Neural cell (in vitro differentiated cells): ENCODE data around the gene FCHSD2. TPM values are rescaled to one million over a fixed set of nuclear protein-coding genes. Genes with fewer than 3 reads are reported as not detected.
A peak's percentile ranks its signal among the peaks of the same experiment; 100 is the strongest.

Source experiments
- H2AFZ ChIP-seq: fragments of 200-600, 300-800 bp; sonication (generic), shearing (Covaris generic); 2 replicates; pipeline ENCODE4 v1.6.0; 2014; ENCODE audit warnings: low read depth, mild to moderate bottlenecking, antibody characterized with exemption, low read length, moderate library complexity
- H3F3A ChIP-seq: fragments of 200-600 bp; shearing (Covaris generic); 2 replicates; pipeline ENCODE4 v1.6.1; 2016; ENCODE audit warnings: mild to moderate bottlenecking, moderate library complexity, mixed read lengths, antibody characterized with exemption, low read length; ENCODE audit not compliant: insufficient read depth, poor library complexity, severe bottlenecking
- H3K27ac ChIP-seq: fragments of 200-600, 300-800 bp; sonication (generic), shearing (Covaris generic); 2 replicates; pipeline ENCODE4 v1.5.1; 2014; ENCODE audit warnings: mild to moderate bottlenecking, low read length, moderate library complexity
- H3K27me3 ChIP-seq: fragments of 300-800, 200-600 bp; sonication (generic), shearing (Covaris generic); 2 replicates; pipeline ENCODE4 v1.6.0; 2014; ENCODE audit warnings: mild to moderate bottlenecking, low read depth, low read length, moderate library complexity; ENCODE audit not compliant: insufficient read depth
- H3K36me3 ChIP-seq: fragments of 300-800, 200-600 bp; sonication (generic), shearing (Covaris generic); 2 replicates; pipeline ENCODE4 v1.5.1; 2014; ENCODE audit warnings: mild to moderate bottlenecking, antibody characterized with exemption, low read length, moderate library complexity; ENCODE audit not compliant: insufficient read depth
- H3K4me2 ChIP-seq: fragments of 300-800, 200-600 bp; sonication (generic), shearing (Covaris generic); 2 replicates; pipeline ENCODE4 v1.6.0; 2014; ENCODE audit warnings: mild to moderate bottlenecking, low read length
- H3K4me3 ChIP-seq: fragments of 300-800, 200-600 bp; sonication (generic), shearing (Covaris generic); 2 replicates; pipeline ENCODE4 v1.5.1; 2014; ENCODE audit warnings: mild to moderate bottlenecking, low read length, moderate library complexity
- H3K79me2 ChIP-seq: fragments of 200-600 bp; shearing (Covaris generic); replicated peaks from 2 replicates; pipeline ENCODE4 v1.6.0; 2014; ENCODE audit warnings: mild to moderate bottlenecking, low read length, moderate library complexity; ENCODE audit not compliant: insufficient read depth
- H3K9ac ChIP-seq: fragments of 300-800, 200-600 bp; sonication (generic), shearing (Covaris generic); 2 replicates; pipeline ENCODE4 v1.6.1; 2016; ENCODE audit warnings: mild to moderate bottlenecking, low read length, mixed read lengths
- H3K9me2 ChIP-seq: fragments of 200-600 bp; shearing (Covaris generic); 2 replicates; pipeline ENCODE4 v1.6.1; 2016; ENCODE audit warnings: mild to moderate bottlenecking, low read length, mixed read lengths; ENCODE audit not compliant: insufficient read depth
- H3K9me3 ChIP-seq: fragments of 200-600, 300-800 bp; sonication (generic), shearing (Covaris generic); 2 replicates; pipeline ENCODE4 v1.6.1; 2016; ENCODE audit warnings: mild to moderate bottlenecking, mixed run types, low read length, moderate library complexity, mixed read lengths
- H4K20me1 ChIP-seq: fragments of 200-600 bp; shearing (Covaris generic); 2 replicates; pipeline ENCODE4 v1.6.1; 2016; ENCODE audit warnings: mild to moderate bottlenecking, mixed run types; ENCODE audit not compliant: insufficient read depth
- EP300 ChIP-seq: fragments of 450-650 bp; conservative IDR thresholded peaks from 2 replicates; pipeline ENCODE4 v1.6.1; 2014; ENCODE audit warnings: antibody characterized with exemption, mild to moderate bottlenecking, moderate library complexity; ENCODE audit not compliant: poor library complexity, severe bottlenecking
- EZH2 ChIP-seq: fragments of 200-600, 300-800 bp; shearing (Covaris generic), sonication (generic); IDR thresholded peaks from 2 replicates; pipeline ENCODE4 v1.6.1; 2014; ENCODE audit warnings: antibody characterized with exemption, low read length, borderline replicate concordance, mild to moderate bottlenecking; ENCODE audit not compliant: insufficient read depth, poor library complexity, severe bottlenecking
- POLR2AphosphoS5 ChIP-seq: IDR thresholded peaks from 2 replicates; pipeline ENCODE4 v1.6.1; 2012
- RAD21 ChIP-seq: fragments of 450-650 bp; conservative IDR thresholded peaks from 2 replicates; pipeline ENCODE4 v1.6.1; 2014; ENCODE audit warnings: antibody characterized with exemption, mild to moderate bottlenecking, moderate library complexity
- SMC3 ChIP-seq: fragments of 450-650 bp; conservative IDR thresholded peaks from 2 replicates; pipeline ENCODE4 v1.6.1; 2014; ENCODE audit warnings: antibody characterized with exemption, mild to moderate bottlenecking, moderate library complexity; ENCODE audit not compliant: poor library complexity
- TAF1 ChIP-seq: IDR thresholded peaks from 2 replicates; pipeline ENCODE4 v1.6.1; 2012; ENCODE audit warnings: low read depth
- polyA minus RNA-seq: library from RNA; depleted of rRNA, polyadenylated mRNA; stranded (reverse); fragments of >200 nt; gene quantifications from 2 replicates; pipeline ENCODE4 v1.2.3, GENCODE V29; 2014
- polyA plus RNA-seq: library from polyadenylated mRNA; depleted of rRNA; stranded (reverse); fragments of >200 nt; gene quantifications from 2 replicates; pipeline ENCODE4 v1.2.3, GENCODE V29; 2014
- TF ChIP-seq, protein P1 (sequence below): fragments of 450-650 bp; IDR thresholded peaks from 2 replicates; pipeline ENCODE4 v1.5.1; 2014; ENCODE audit warnings: antibody characterized with exemption, mild to moderate bottlenecking, moderate library complexity; ENCODE audit not compliant: poor library complexity, severe bottlenecking
- TF ChIP-seq, protein P2 (sequence below): IDR thresholded peaks from 2 replicates; pipeline ENCODE4 v1.6.1; 2012; ENCODE audit warnings: borderline replicate concordance

FCHSD2 gene
- 40.8 and 44.0 TPM in 2 replicates for polyA plus RNA-seq
- polyA minus RNA-seq = 47.7 and 53.1 TPM in 2 replicates

DNA sequence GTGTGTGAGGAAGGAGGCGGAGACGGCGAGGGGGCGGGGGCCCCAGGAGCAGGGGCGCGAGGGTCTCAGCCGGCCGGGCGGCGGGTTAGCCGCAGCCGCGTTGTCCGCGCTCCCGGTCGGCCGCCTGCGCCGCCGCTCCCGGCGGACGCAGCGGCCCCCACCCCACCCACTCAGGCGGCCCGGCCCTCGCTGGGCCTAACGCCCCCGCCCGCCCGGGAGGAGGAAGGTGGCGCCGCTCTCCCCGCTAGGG is at the start of gene FCHSD2:
FCHSD2 (minus strand) TSS at position 191 of the 250 bp plus-strand sequence. CDS start 441 bp downstream, outside the sequence.
- Histone ChIP-seq H3K79me2 (peaks cover 43% of the 10 kb centered on the region), H3K4me3 (peak within 1 kb of the TSS; percentile 97), H3K36me3 (no peaks in the 10 kb centered on the region), H3K4me2 (peak within 1 kb of the TSS; percentile 67), H3K9ac (peak within 1 kb of the TSS; percentile 95), H3K27ac (peak within 1 kb of the TSS; percentile 94), H3F3A (peaks cover 3% of the 10 kb centered on the region), H4K20me1 (no peaks in the 10 kb centered on the region), H3K9me2 (no peaks in the 10 kb centered on the region), H2AFZ (peak within 1 kb of the TSS; percentile 96), H3K27me3 (no peaks in the 10 kb centered on the region), H3K9me3 (no peaks in the 10 kb centered on the region)
- TF ChIP-seq EZH2 = no peak
- TF ChIP-seq TAF1 = no peak
- TF ChIP-seq, protein P1, sequence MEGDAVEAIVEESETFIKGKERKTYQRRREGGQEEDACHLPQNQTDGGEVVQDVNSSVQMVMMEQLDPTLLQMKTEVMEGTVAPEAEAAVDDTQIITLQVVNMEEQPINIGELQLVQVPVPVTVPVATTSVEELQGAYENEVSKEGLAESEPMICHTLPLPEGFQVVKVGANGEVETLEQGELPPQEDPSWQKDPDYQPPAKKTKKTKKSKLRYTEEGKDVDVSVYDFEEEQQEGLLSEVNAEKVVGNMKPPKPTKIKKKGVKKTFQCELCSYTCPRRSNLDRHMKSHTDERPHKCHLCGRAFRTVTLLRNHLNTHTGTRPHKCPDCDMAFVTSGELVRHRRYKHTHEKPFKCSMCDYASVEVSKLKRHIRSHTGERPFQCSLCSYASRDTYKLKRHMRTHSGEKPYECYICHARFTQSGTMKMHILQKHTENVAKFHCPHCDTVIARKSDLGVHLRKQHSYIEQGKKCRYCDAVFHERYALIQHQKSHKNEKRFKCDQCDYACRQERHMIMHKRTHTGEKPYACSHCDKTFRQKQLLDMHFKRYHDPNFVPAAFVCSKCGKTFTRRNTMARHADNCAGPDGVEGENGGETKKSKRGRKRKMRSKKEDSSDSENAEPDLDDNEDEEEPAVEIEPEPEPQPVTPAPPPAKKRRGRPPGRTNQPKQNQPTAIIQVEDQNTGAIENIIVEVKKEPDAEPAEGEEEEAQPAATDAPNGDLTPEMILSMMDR = no peak
- no peak for TF ChIP-seq RAD21
- TF ChIP-seq, protein P2, sequence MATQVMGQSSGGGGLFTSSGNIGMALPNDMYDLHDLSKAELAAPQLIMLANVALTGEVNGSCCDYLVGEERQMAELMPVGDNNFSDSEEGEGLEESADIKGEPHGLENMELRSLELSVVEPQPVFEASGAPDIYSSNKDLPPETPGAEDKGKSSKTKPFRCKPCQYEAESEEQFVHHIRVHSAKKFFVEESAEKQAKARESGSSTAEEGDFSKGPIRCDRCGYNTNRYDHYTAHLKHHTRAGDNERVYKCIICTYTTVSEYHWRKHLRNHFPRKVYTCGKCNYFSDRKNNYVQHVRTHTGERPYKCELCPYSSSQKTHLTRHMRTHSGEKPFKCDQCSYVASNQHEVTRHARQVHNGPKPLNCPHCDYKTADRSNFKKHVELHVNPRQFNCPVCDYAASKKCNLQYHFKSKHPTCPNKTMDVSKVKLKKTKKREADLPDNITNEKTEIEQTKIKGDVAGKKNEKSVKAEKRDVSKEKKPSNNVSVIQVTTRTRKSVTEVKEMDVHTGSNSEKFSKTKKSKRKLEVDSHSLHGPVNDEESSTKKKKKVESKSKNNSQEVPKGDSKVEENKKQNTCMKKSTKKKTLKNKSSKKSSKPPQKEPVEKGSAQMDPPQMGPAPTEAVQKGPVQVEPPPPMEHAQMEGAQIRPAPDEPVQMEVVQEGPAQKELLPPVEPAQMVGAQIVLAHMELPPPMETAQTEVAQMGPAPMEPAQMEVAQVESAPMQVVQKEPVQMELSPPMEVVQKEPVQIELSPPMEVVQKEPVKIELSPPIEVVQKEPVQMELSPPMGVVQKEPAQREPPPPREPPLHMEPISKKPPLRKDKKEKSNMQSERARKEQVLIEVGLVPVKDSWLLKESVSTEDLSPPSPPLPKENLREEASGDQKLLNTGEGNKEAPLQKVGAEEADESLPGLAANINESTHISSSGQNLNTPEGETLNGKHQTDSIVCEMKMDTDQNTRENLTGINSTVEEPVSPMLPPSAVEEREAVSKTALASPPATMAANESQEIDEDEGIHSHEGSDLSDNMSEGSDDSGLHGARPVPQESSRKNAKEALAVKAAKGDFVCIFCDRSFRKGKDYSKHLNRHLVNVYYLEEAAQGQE = no peak
- TF ChIP-seq POLR2AphosphoS5 = peak; percentile 66
- no peak for TF ChIP-seq SMC3

DNA sequence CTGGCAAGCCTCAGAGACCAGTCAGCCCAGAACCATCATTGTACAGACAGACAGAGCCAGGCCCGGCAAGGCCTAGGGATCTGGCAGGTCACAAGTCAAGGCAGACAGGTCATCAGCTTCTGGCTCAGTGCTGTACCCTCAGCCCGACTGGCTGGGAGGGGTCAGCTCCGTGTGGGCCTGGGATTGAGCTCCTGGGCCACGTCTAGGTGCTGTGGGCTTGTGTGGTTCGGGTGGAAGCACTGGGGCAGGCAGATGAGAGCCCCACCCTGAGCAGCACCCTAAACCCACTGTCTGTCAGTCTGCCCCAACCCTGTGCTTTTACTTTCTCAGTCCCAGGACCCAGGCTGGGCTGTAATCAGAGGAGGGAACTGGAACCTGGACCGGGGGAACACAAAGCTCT is 49.0 kb upstream of the FCHSD2 start:
- no peaks in the 10 kb centered on the region for H3K27me3 ChIP-seq

More for the DNA sequence above, 49.0 kb upstream of the FCHSD2 start:
- H3K79me2 ChIP-seq = no peaks in the 10 kb centered on the region
- H3K27ac ChIP-seq = no peak overlapping the region
- H3K9me3 ChIP-seq = no peaks in the 10 kb centered on the region
- no peak overlapping the region for H2AFZ ChIP-seq
- H3K4me3 ChIP-seq = no peak overlapping the region
- no peaks in the 10 kb centered on the region for H3K9me2 ChIP-seq
- TF ChIP-seq EP300 = no peak
- TF ChIP-seq EZH2 = no peak
- TF ChIP-seq, protein P2 = no peak
- no peak for TF ChIP-seq TAF1
- TF ChIP-seq SMC3 = no peak
- no peak overlapping the region for H3K9ac ChIP-seq
- no peak overlapping the region for H3K4me2 ChIP-seq
- no peaks in the 10 kb centered on the region for H3K36me3 ChIP-seq
- H4K20me1 ChIP-seq = no peaks in the 10 kb centered on the region
- H3F3A ChIP-seq = no peaks in the 10 kb centered on the region
